GM18858 (cell line): ENCODE measurements around the gene PSMD5.
"Not testable (repeated sequence)": the region's sequence is repeated elsewhere in the genome, so short reads cannot be mapped to it uniquely, and the experiment has no call there.

Experiments used
- ATAC-seq: cut with Tn5 transposase; IDR thresholded peaks from one replicate; pipeline ENCODE4 v1.9.1; 2021; ENCODE audit not compliant: unreplicated experiment

The PSMD5 gene

GRCh38 chr9:120807607-120808379 lies 34.9 kb downstream of the PSMD5 start:
- ATAC-seq, result no peak

- not testable (repeated sequence) for ATAC-seq
Measured at GRCh38 chr9:120804784-120805363, 37.8 kb downstream of the PSMD5 start.

- no peak for ATAC-seq
Measured at GRCh38 chr9:120801441-120801840, 41.3 kb downstream of the PSMD5 start.

- ATAC-seq, result peak; percentile 86
Measured at GRCh38 chr9:120792898-120793765, 49.6 kb downstream of the PSMD5 start, which contains the start of gene FBXW2. Gene FBXW2, minus strand, starts transcription at chr9:120793416. Its CDS starts 5,158 bp downstream, at chr9:120788258.

- no peak for ATAC-seq
Measured at GRCh38 chr9:120791161-120791560, 51.6 kb downstream of the PSMD5 start.

- ATAC-seq, result no peak
Measured at GRCh38 chr9:120787933-120788332, 54.8 kb downstream of the PSMD5 start.

- no peak for ATAC-seq
Measured at GRCh38 chr9:120783602-120784047, 59.1 kb downstream of the PSMD5 start.

GRCh38 chr9:120781236-120781635 lies 61.5 kb downstream of the PSMD5 start:
- ATAC-seq, result no peak

- ATAC-seq, result no peak
Measured at GRCh38 chr9:120780367-120780766, 62.4 kb downstream of the PSMD5 start.

GRCh38 chr9:120779227-120779626 lies 63.5 kb downstream of the PSMD5 start:
- no peak for ATAC-seq

GRCh38 chr9:120778758-120779157 lies 64.0 kb downstream of the PSMD5 start:
- no peak for ATAC-seq

- no peak for ATAC-seq
Measured at GRCh38 chr9:120777229-120777628, 65.5 kb downstream of the PSMD5 start.

- ATAC-seq, result no peak
Measured at GRCh38 chr9:120776788-120777187, 65.9 kb downstream of the PSMD5 start.

- ATAC-seq, result no peak
Measured at GRCh38 chr9:120775859-120776258, 66.9 kb downstream of the PSMD5 start.

GRCh38 chr9:120774719-120775118 lies 68.0 kb downstream of the PSMD5 start:
- ATAC-seq, result no peak

- no peak for ATAC-seq
Measured at GRCh38 chr9:120773256-120773655, 69.5 kb downstream of the PSMD5 start.

- no peak for ATAC-seq
Measured at GRCh38 chr9:120770931-120771330, 71.8 kb downstream of the PSMD5 start.

GRCh38 chr9:120768886-120769285 lies 73.8 kb downstream of the PSMD5 start:
- no peak for ATAC-seq

- ATAC-seq, result no peak
Measured at GRCh38 chr9:120768247-120768646, 74.5 kb downstream of the PSMD5 start.

- no peak for ATAC-seq
Measured at GRCh38 chr9:120767451-120767850, 75.3 kb downstream of the PSMD5 start.
